K562 (cell line): Measurements from ENCODE around the gene IGF2BP3. TPM values are rescaled to one million over a fixed set of nuclear protein-coding genes. Genes with fewer than 3 reads are reported as not detected.

Experiments
- CC2D1A ChIP-seq: fragments of 450-650 bp; IDR thresholded peaks from 2 replicates; pipeline ENCODE4 v1.6.1; 2017; ENCODE audit warnings: mild to moderate bottlenecking
- CTCF ChIP-seq, 3 experiments: IDR thresholded peaks in 2 of 3; conservative IDR thresholded peaks in 1 of 3; 2 replicates each; pipeline ENCODE4 v1.5.1; 2011 to 2012; ENCODE audit warnings: low read length in 3 of 3, mild to moderate bottlenecking in 3 of 3, control low read depth in 2 of 3, improper control_type of control experiment in 1 of 3, inconsistent platforms in 1 of 3, low read depth in 1 of 3, mixed read lengths in 1 of 3, moderate library complexity in 1 of 3; ENCODE audit not compliant: insufficient read depth in 2 of 3
- CTCFL ChIP-seq: IDR thresholded peaks from 2 replicates; pipeline ENCODE4 v1.6.1; 2011; ENCODE audit warnings: borderline replicate concordance, low read depth, mild to moderate bottlenecking, moderate library complexity, low read length; ENCODE audit not compliant: insufficient read depth, poor library complexity, severe bottlenecking
- EP400 ChIP-seq: fragments of 450-650 bp; IDR thresholded peaks from 2 replicates; pipeline ENCODE4 v1.6.1; 2017; ENCODE audit warnings: antibody characterized with exemption, mild to moderate bottlenecking, moderate library complexity
- HMBOX1 ChIP-seq: sonication (generic); IDR thresholded peaks from 2 replicates; pipeline ENCODE4 v1.6.1; 2016
- HNRNPUL1 ChIP-seq: fragments of 200-400 bp; formaldehyde crosslinking; IDR thresholded peaks from 2 replicates; pipeline ENCODE4 v1.6.1; 2017; ENCODE audit warnings: low read length
- KLF16 ChIP-seq: IDR thresholded peaks from 2 replicates; pipeline ENCODE4 v1.6.1; 2016; ENCODE audit warnings: antibody characterized with exemption
- PML ChIP-seq: IDR thresholded peaks from 2 replicates; pipeline ENCODE4 v1.6.1; 2012; ENCODE audit warnings: low read length, inconsistent platforms
- PTRF ChIP-seq: fragments of 450-650 bp; IDR thresholded peaks from 2 replicates; pipeline ENCODE4 v1.6.1; 2016; ENCODE audit warnings: mild to moderate bottlenecking, missing genetic modification characterization, missing compliant biosample characterization
- PYGO2 ChIP-seq: fragments of 450-650 bp; IDR thresholded peaks from 2 replicates; pipeline ENCODE4 v1.6.1; 2016; ENCODE audit warnings: mild to moderate bottlenecking, missing genetic modification characterization, moderate library complexity, missing compliant biosample characterization
- RBBP5 ChIP-seq: fragments of 200-600 bp; sonication (generic); IDR thresholded peaks from 2 replicates; pipeline ENCODE4 v1.6.1; 2012; ENCODE audit warnings: borderline replicate concordance, mild to moderate bottlenecking, low read length, control low read depth, inconsistent platforms; ENCODE audit not compliant: insufficient read depth, poor library complexity, severe bottlenecking
- RNF219 ChIP-seq: fragments of 250-450 bp; sonication (Bioruptor Pico); IDR thresholded peaks from 2 replicates; pipeline ENCODE4 v1.5.0; 2022; ENCODE audit warnings: mild to moderate bottlenecking
- SMAD2 ChIP-seq: fragments of 150-350 bp; IDR thresholded peaks from 2 replicates; pipeline ENCODE4 v1.6.1; 2014; ENCODE audit warnings: low read depth, mild to moderate bottlenecking, low read length
- SRSF1 ChIP-seq: fragments of 200-400 bp; formaldehyde crosslinking; IDR thresholded peaks from 2 replicates; pipeline ENCODE4 v1.6.1; 2017; ENCODE audit warnings: mild to moderate bottlenecking, low read depth, low read length, moderate library complexity
- STAT5B ChIP-seq: fragments of 250-450 bp; sonication (Bioruptor Pico); IDR thresholded peaks from 2 replicates; pipeline ENCODE4 v1.8.0; 2021; ENCODE audit warnings: mild to moderate bottlenecking, inconsistent platforms
- THRB ChIP-seq: fragments of 450-650 bp; formaldehyde crosslinking; conservative IDR thresholded peaks from 2 replicates; pipeline ENCODE4 v1.4.0; 2022; ENCODE audit warnings: mild to moderate bottlenecking, missing genetic modification characterization
- ZNF41 ChIP-seq: fragments of 250-450 bp; sonication (Bioruptor Pico); conservative IDR thresholded peaks from 2 replicates; pipeline ENCODE4 v1.4.0; 2020; ENCODE audit warnings: mild to moderate bottlenecking
- polyA plus RNA-seq, 8 experiments: library from polyadenylated mRNA; depleted of rRNA in 4 of 8; stranded (reverse) in 5 of 8; unstranded in 3 of 8; fragments of >200 nt; fragmentation: Nextera tagmentation in 2 of 8; fragmentation: Illumina TruSeq in 1 of 8; extraction: Ambion mirVana in 2 of 8; extraction: Trizol in 1 of 8; gene quantifications; 2 replicates each; pipeline versions ENCODE4 v1.2.1 to v1.2.3, GENCODE V29; 2011 to 2014; ENCODE audit warnings: inconsistent platforms in 1 of 8, missing spikeins in 1 of 8
- total RNA-seq, 7 experiments: library from RNA; depleted of rRNA in 6 of 7; stranded (reverse); fragments of >200 nt in 6 of 7; fragmentation: Illumina TruSeq in 2 of 7; extraction: Trizol in 2 of 7; gene quantifications; 2 replicates each; pipeline versions ENCODE4 v1.2.1 to v1.2.3, GENCODE V29; 2011 to 2021; ENCODE audit warnings: low replicate concordance in 1 of 7

IGF2BP3 gene
- total and polyA plus RNA-seq, 9 of the 15 experiments (the other 6 are each of a cell fraction or from before 2014, with no cell fraction given) = 8.4 to 88.1 (median 61.2) TPM

- TF ChIP-seq HMBOX1 = no peak
- no peak for TF ChIP-seq ZNF41 (CRISPR knock-in tag)
- TF ChIP-seq RNF219 (CRISPR knock-in tag) = no peak
- TF ChIP-seq THRB = peak; percentile 69; the same call in 1 of the 2 replicates
- peak; percentile 93 for TF ChIP-seq EP400
- 0 out of 2 replicates have a peak, but pooled peaks have one; percentile 17 for TF ChIP-seq PYGO2 (tag)
- TF ChIP-seq PML = peak; percentile 70; the same call in 1 of the 2 replicates
- TF ChIP-seq RBBP5 = peak; percentile 92
- TF ChIP-seq STAT5B = no peak
- TF ChIP-seq SRSF1 = no peak
- TF ChIP-seq CTCF (IDR thresholded peaks at IDR 0.05 in 2 of 3, conservative IDR thresholded peaks at IDR 0.05 in 1 of 3; ENCODE audit: insufficient read depth in 2 of 3, low read depth in 1 of 3, low read length in 3 of 3) = 0 out of 6 replicates have a peak, but pooled peaks of 1 of the 3 experiments have one; percentile 1
- no peak; the same call in 1 of the 2 replicates for TF ChIP-seq CC2D1A
- TF ChIP-seq SMAD2 = no peak
- TF ChIP-seq CTCFL = no peak
- TF ChIP-seq PTRF (tag) = peak; percentile 59; the same call in 1 of the 2 replicates
- TF ChIP-seq KLF16 = no peak
- no peak for TF ChIP-seq HNRNPUL1
These were observed 171.2 kb downstream of the IGF2BP3 start, which contains the start of gene MALSU1 (continued) for GRCh38 chr7:23298885-23299769.
